Subcutaneous adipose tissue (tissue), 4 donors: Measurements from ENCODE around the gene CXCR3. TPM values are rescaled to one million over a fixed set of nuclear protein-coding genes. Genes with fewer than 3 reads are reported as not detected.

Source experiments
- total RNA-seq, 4 donors: library from RNA; depleted of rRNA; stranded (reverse); fragments of >200 nt; gene quantifications; one replicate each; pipeline ENCODE4 v1.1.0, GENCODE V29; 2016
- TF ChIP-seq, protein P1 (sequence below): fragments of 450-650 bp; IDR thresholded peaks from one replicate; pipeline ENCODE4 v1.5.1; 2016; ENCODE audit warnings: low read depth, mild to moderate bottlenecking, control low read depth, antibody characterized with exemption, moderate library complexity

Gene CXCR3
- total RNA-seq, 4 donors from 2014 or later = not detected

DNA sequence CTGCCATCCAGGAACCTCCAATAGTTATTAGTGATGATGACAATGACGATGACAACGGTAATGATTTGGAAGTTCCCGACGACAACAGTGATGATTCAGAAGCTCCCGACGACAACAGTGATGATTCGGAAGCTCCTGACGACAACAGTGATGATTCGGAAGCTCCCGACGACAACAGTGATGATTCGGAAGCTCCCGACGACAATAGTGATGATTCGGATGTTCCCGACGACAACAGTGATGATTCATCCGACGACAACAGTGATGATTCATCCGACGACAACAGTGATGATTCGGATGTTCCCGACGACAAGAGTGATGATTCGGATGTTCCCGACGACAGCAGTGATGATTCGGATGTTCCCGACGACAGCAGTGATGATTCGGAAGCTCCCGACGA, 14.7 kb downstream of the CXCR3 start:
- TF ChIP-seq, protein P1, sequence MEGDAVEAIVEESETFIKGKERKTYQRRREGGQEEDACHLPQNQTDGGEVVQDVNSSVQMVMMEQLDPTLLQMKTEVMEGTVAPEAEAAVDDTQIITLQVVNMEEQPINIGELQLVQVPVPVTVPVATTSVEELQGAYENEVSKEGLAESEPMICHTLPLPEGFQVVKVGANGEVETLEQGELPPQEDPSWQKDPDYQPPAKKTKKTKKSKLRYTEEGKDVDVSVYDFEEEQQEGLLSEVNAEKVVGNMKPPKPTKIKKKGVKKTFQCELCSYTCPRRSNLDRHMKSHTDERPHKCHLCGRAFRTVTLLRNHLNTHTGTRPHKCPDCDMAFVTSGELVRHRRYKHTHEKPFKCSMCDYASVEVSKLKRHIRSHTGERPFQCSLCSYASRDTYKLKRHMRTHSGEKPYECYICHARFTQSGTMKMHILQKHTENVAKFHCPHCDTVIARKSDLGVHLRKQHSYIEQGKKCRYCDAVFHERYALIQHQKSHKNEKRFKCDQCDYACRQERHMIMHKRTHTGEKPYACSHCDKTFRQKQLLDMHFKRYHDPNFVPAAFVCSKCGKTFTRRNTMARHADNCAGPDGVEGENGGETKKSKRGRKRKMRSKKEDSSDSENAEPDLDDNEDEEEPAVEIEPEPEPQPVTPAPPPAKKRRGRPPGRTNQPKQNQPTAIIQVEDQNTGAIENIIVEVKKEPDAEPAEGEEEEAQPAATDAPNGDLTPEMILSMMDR = no peak

DNA sequence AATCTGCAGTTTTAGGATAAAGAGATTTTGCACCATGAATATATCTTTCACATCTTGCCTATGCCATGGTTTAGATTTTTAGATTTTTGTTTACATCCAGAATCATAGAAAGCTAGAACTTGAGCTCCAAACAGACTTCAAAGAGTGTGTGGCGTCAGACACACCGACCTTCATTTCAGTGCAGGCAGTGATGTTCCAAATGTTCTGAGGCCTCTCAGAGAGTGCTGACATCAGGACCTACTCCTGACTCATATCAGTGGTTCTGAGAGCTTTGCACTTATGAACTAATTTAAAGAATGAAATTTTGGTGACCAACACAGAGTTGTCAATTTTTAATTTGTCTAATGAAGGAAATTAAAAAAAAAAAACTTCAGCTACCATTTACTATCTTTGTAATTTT, 18.3 kb downstream of the CXCR3 start:
- TF ChIP-seq, protein P1 = no peak

DNA sequence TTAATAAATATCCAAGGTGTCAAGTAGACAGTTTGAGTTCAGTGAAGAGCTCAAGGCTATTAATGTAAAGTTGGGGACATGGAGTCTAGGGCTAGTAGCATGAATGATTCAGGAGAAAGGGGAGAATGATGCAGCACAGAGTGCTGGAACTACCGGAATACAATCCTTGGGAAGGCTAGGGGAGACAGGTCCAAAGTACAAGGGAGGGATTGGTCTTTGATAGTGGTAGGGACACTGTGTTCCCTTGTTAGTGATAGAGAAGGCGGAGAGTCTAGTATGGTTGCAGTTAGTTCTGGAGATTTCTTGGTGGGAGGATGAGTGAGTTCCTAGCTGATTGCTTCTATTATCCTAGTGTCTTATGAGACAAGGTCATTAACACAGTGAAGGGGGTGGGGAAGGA, 31.4 kb downstream of the CXCR3 start:
- TF ChIP-seq, protein P1 = no peak

DNA sequence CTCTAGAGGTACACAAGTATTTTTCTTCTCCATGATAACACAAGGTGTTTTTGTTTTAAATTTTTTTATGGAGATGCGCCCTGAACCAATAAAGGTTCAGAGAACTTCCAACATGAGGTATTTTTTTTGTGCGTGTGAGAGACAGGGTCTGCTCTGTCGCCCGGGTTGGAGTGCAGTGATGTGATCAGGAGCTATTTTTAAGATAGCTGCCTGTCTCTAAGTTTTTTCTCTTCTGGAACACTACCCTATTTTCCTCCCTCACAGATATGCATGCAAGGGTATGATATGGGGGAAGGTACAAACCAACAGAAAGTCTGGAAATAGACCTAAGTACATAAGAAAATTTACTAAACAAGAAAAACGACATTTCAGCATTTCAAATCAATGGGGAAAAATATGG, 37.1 kb downstream of the CXCR3 start:
- TF ChIP-seq, protein P1 = no peak

DNA sequence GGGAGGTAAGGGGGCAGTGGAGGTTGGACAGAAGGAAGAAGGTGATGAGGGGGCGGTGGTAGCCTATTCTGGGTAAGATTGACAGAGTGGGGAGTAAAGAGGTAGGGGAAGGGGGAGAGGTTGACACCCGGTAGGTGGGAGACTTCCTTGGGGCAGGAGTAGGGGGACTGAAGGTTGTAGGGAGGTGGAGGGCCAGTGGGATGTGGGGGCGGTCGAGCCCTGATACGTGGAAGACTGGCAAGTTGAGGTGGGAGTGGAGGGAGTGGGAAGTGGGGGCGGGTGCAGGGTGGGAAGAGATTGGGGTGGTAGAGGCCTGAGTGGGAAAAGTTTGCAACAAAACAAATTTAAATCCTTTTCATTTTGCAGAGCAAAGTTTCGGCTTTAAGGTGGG, 38.3 kb downstream of the CXCR3 start:
- TF ChIP-seq, protein P1 = no peak

DNA sequence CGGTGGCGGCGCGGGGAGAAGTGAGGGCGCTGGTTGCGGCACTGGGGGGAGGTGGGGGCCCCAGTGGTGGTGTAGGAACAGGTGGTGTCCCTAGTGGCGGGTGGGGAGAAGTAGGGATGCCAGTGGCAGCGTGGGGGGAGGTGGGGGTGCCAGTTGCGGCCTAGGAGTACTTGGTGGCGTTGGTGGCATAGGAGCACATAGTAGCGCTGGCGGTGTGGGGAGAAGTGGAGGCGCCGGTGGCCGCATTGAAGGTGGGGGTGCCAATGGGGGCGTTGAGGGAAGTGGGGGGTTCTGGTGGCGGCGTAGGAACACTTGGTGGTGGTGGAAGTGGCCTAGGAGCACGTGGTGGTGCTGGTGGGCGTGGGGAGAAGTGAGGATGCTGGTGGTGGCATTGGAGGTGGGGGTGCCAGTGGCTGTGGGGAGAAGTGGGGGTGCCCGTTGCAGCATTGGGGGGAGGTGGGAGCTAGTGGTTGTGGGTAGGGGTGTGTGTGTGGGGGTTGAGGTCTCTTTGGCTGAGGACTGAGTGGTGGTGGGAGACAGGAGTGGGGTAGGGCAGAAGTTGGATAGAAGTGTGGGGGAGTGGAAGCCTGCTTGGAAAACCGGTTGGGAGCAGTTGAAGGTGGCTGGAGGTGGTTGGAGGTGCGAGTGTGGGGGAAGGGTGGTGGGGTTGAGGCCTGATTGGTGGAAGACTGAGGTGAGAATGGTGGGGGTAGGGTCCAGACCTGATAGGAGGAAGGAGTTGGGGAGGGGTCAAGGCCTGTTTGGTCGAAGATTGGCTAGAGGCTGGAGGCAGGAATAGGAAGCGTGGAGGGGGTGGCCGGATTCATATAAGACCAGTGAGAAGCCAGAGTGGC, 38.9 kb downstream of the CXCR3 start:
- TF ChIP-seq, protein P1 = no peak

DNA sequence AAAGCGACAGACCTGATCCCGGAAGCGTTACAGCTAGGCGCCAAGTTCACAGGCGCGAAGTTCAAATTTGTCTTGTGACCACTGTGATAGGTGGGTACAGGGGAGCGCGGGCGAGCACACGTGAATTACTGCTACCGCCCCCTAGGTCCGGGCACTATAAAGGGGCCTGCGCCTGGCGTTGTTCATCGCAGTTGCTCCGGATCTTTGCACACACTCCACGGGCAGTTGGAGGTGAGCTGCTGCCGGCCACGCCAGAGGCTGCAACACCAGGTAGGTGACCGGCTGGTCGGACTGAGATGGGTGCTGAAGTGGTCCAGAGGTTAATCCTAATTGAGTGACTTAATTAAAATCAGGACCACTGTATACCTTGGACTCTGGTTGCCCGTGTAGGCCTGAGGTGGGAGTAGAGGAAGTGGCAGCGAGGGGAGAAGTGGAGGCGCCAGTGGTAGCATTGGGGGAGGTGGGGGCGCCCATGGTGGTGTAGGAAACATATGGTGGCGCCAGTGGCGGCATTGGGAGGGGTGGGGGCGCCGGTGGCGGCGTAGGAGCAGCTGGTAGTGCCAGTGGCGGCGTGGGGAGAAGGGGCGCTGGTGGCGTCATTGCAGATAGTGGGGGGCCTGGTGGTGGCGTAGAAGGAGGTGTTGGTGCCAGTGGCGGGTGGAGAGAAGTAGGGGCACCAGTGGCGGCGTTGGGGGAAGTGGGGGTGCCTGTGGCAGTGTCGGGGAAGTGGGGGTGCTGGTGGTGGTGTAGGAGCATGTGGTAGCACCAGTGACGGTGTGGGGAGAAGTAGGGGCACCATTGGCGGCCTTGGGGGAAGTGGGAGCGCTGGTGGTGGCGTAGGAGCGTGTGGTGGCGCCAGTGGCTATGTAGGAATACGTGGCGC, 39.8 kb downstream of the CXCR3 start, which contains the start of gene GCNA:
GCNA (plus strand) TSS at position 185 of the 883 bp plus-strand sequence. CDS start 2,385 bp downstream, outside the sequence.
- TF ChIP-seq, protein P1 = no peak
